Measurements from ENCODE around the gene LRRC4B.

Gene LRRC4B

GRCh38 chr19:50570997-50571396 lies 2.8 kb upstream of the LRRC4B start:
- DNase-seq: no peak

GRCh38 chr19:50569938-50570540 lies 1.8 kb upstream of the LRRC4B start:
- no peak for DNase-seq

GRCh38 chr19:50568728-50569698 lies 778 bp upstream of the LRRC4B start:
- no peak for DNase-seq

- peak; percentile 15 for DNase-seq
Measured at GRCh38 chr19:50567052-50567841, 988 bp downstream of the LRRC4B start.

- DNase-seq: no peak
Measured at GRCh38 chr19:50565984-50566903, 2.0 kb downstream of the LRRC4B start.

- no peak for DNase-seq
Measured at GRCh38 chr19:50564229-50565105, 3.8 kb downstream of the LRRC4B start.

GRCh38 chr19:50563597-50563996 lies 4.6 kb downstream of the LRRC4B start:
- DNase-seq: peak; percentile 7

GRCh38 chr19:50562996-50563395 lies 5.2 kb downstream of the LRRC4B start:
- no peak for DNase-seq

- no peak for DNase-seq
Measured at GRCh38 chr19:50562329-50562728, 5.9 kb downstream of the LRRC4B start.

GRCh38 chr19:50559636-50560035 lies 8.6 kb downstream of the LRRC4B start:
- no peak for DNase-seq

GRCh38 chr19:50558449-50558848 lies 9.8 kb downstream of the LRRC4B start:
- DNase-seq: no peak

GRCh38 chr19:50558039-50558438 lies 10.2 kb downstream of the LRRC4B start:
- DNase-seq: no peak

- no peak for DNase-seq
Measured at GRCh38 chr19:50557009-50557613, 11.1 kb downstream of the LRRC4B start.

GRCh38 chr19:50556282-50557008 lies 11.8 kb downstream of the LRRC4B start:
- DNase-seq: peak; percentile 74

GRCh38 chr19:50555450-50556281 lies 12.6 kb downstream of the LRRC4B start:
- no peak for DNase-seq

GRCh38 chr19:50555033-50555432 lies 13.2 kb downstream of the LRRC4B start:
- DNase-seq: no peak

GRCh38 chr19:50554212-50554611 lies 14.0 kb downstream of the LRRC4B start:
- DNase-seq: no peak

GRCh38 chr19:50553134-50553703 lies 15.0 kb downstream of the LRRC4B start:
- DNase-seq: no peak

- no peak for DNase-seq
Measured at GRCh38 chr19:50552540-50552939, 15.7 kb downstream of the LRRC4B start.

Data from DMS79 treated with DMSO at 0.1 percent for 48 hours (cell line).